ENCODE data around the gene ADGRG4.

ADGRG4 gene

DNA sequence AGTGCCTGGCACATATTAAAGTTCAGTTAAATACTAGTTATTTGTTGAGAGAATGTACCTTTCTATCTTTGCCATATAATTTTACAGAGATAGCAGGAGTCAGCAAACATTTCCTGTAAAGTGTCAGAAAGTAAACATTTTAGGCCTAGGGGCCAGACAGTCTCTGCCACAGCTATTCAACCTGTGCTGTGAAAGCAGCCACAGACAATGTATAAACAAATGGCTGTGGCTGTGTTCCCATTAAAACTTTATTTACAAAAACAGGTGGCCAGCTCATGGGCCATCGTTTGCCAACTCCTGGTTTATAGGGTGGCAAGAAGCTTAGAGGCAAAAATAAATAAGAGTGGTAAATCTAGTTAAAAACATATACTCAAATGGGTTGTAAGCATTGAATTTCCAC, 153.0 kb downstream of the ADGRG4 start:
- no peak for DNase-seq (ENCODE audit: extremely low read depth in 1 of 2, low read depth in 1 of 2)

DNA sequence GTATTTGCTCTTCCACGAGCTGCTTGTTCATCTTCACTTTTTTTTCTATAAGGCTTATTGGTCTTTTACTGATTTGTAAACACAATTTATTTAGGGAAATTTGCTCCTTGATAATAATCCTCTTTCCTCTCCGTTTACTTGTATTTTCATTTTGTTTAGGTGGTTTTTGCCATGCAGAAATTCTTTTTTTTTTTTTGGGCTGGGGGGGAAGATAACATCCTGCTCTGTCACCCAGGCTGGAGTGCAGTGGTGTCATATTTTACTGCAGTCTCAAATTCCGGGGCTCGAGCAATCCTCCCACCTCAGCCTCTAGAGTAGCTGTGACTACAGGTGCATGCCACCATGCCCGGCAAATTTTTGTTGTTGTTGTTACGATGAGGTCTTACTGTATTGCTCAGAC, 155.4 kb downstream of the ADGRG4 start:
- DNase-seq (ENCODE audit: extremely low read depth in 1 of 2, low read depth in 1 of 2) = no peak

DNA sequence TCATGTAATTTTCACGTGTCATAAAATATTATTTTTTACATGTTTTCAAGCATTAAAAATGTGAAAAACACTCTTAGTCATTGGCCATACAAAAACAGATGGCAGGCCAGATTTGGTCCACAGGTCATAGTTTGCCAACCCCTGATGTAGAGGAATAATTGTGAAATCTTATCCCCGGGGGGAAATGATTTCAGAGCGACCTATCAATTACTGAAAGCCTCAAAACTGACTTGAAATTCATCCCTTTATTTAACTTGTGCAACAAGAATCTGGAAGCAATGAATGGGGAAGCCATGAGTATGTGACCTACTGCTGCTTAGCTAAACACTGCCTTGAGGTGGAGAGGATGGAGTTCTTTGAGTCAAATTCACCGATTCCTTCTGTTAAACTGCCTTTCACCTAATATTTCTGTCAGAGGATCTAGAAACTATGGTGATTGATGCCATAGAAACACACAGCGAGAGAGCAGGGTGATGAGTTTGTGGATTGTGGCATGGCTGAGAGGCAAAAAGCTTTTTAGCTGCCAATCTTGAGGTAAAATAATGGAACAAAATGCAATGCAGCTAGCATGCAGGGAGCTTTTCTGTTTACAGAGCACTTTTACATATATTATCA, 156.6 kb downstream of the ADGRG4 start:
- DNase-seq (ENCODE audit: extremely low read depth in 1 of 2, low read depth in 1 of 2) = no peak

DNA sequence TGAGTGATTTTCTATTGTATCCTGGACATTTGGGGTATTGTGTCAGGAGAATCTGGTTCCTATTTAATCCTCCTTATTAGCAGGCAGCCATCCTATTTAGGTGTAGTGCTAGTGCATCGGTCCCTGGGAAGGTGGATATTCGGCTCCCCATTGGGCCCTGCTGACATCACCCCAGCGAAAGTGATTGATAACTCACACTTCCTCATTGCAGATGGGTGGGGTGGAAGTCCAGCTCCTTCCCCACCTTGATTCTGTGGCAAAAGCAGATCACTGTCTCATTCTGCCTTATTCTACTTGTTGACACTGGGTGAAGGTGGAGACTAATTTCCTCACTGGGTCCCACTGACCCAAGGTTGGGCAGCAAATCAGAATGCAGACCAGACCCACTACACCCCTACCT, 163.8 kb downstream of the ADGRG4 start:
- DNase-seq (ENCODE audit: extremely low read depth in 1 of 2, low read depth in 1 of 2) = no peak

Data from stimulated activated CD8-positive, alpha-beta memory T cell treated with anti-CD3 and anti-CD28 coated beads, Interleukin-7, amount 100 ng/mL, for 48 hours (primary cell).